Loucy (cell line): ENCODE results near the gene SELENOO.

Experiments used
- H2AFZ ChIP-seq: fragments of 200-600 bp; sonication (generic); 2 replicates; pipeline ENCODE4 v1.6.0; 2016; ENCODE audit warnings: antibody characterized with exemption, mild to moderate bottlenecking, low read length, moderate library complexity
- H3F3A ChIP-seq: fragments of 200-600 bp; 2 replicates; pipeline ENCODE4 v1.6.0; 2016; ENCODE audit warnings: antibody characterized with exemption, low read depth, mild to moderate bottlenecking
- H3K27me3 ChIP-seq: fragments of 200-600 bp; sonication (generic); 2 replicates; pipeline ENCODE4 v1.6.1; 2014; ENCODE audit warnings: low read length, mild to moderate bottlenecking; ENCODE audit not compliant: insufficient read depth, poor library complexity, severe bottlenecking
- H3K36me3 ChIP-seq: fragments of 200-600 bp; sonication (generic); 2 replicates; pipeline ENCODE4 v1.6.1; 2016; ENCODE audit warnings: low read length; ENCODE audit not compliant: insufficient read depth
- H3K4me1 ChIP-seq: fragments of 200-600 bp; sonication (generic); 2 replicates; pipeline ENCODE4 v1.5.1; 2014; ENCODE audit warnings: low read length, mild to moderate bottlenecking; ENCODE audit not compliant: insufficient read depth, poor library complexity, severe bottlenecking
- H3K4me2 ChIP-seq: fragments of 200-600 bp; sonication (generic); 2 replicates; pipeline ENCODE4 v1.6.0; 2014; ENCODE audit warnings: antibody characterized with exemption, low read length, low read depth, mild to moderate bottlenecking; ENCODE audit not compliant: poor library complexity, severe bottlenecking
- H3K4me3 ChIP-seq: fragments of 200-600 bp; sonication (generic); 2 replicates; pipeline ENCODE4 v1.5.1; 2014; ENCODE audit warnings: low read length, mild to moderate bottlenecking, mixed read lengths; ENCODE audit not compliant: poor library complexity, severe bottlenecking
- H3K79me2 ChIP-seq: fragments of 200-600 bp; sonication (generic); 2 replicates; pipeline ENCODE4 v1.6.1; 2014; ENCODE audit warnings: low read length; ENCODE audit not compliant: insufficient read depth
- H3K9ac ChIP-seq: fragments of 200-600 bp; sonication (generic); 2 replicates; pipeline ENCODE4 v1.6.0; 2014; ENCODE audit warnings: mild to moderate bottlenecking, low read depth, low read length, moderate library complexity; ENCODE audit not compliant: poor library complexity, severe bottlenecking
- H3K9me2 ChIP-seq: fragments of 200-600 bp; sonication (generic); replicated peaks from 2 replicates; pipeline ENCODE4 v1.6.1; 2016; ENCODE audit warnings: low read depth, low read length, mixed read lengths
- H3K9me3 ChIP-seq: fragments of 200-600 bp; sonication (generic); 2 replicates; pipeline ENCODE4 v1.6.1; 2014; ENCODE audit warnings: mild to moderate bottlenecking, antibody characterized with exemption, low read length, low read depth; ENCODE audit not compliant: insufficient read depth
- H4K20me1 ChIP-seq: fragments of 200-600 bp; sonication (generic); 2 replicates; pipeline ENCODE4 v1.6.0; 2014; ENCODE audit warnings: antibody characterized with exemption, low read length, mild to moderate bottlenecking; ENCODE audit not compliant: insufficient read depth, poor library complexity, severe bottlenecking
- EZH2phosphoT487 ChIP-seq: fragments of 200-600 bp; IDR thresholded peaks from 2 replicates; pipeline ENCODE4 v1.6.1; 2018; ENCODE audit warnings: antibody characterized with exemption, mild to moderate bottlenecking, moderate library complexity, borderline replicate concordance
- TF ChIP-seq, protein P1 (sequence below): fragments of 200-600 bp; sonication (generic); conservative IDR thresholded peaks from 2 replicates; pipeline ENCODE4 v1.5.1; 2014; ENCODE audit warnings: mild to moderate bottlenecking, antibody characterized with exemption, low read length

The SELENOO gene

DNA sequence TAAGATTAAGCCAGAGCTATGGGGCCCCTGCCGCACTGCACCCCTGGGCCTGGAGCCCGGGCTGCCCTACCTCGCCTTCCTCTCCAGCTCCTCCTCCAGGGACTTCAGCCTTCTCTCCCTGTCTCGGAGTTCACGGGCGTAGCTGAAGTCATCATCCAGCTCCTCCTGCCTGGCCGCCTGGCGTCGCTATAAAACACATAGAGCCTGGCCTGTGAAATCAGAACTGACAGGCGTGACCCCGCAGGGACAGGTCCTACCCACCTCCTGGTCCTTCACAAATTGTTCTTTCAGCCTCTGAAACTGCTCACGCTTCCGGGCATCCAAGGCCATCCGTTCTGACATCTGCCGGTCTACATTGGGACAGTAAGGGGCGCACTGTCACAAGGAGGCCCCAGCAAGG is 23.3 kb downstream of the SELENOO start:
- Histone ChIP-seq H3F3A (no peaks in the 10 kb centered on the region), H2AFZ (no peak overlapping the region), H3K9me3 (no peaks in the 10 kb centered on the region), H3K9me2 (no peaks in the 10 kb centered on the region), H3K27me3 (no peaks in the 10 kb centered on the region), H3K79me2 (no peaks in the 10 kb centered on the region), H3K9ac (no peak overlapping the region), H4K20me1 (no peaks in the 10 kb centered on the region), H3K4me2 (no peak overlapping the region), H3K36me3 (peaks cover 58% of the 10 kb centered on the region; the same call in 1 of the 2 replicates), H3K4me1 (no peaks in the 10 kb centered on the region), H3K4me3 (no peak overlapping the region)
- TF ChIP-seq EZH2phosphoT487 = no peak
- TF ChIP-seq, protein P1, sequence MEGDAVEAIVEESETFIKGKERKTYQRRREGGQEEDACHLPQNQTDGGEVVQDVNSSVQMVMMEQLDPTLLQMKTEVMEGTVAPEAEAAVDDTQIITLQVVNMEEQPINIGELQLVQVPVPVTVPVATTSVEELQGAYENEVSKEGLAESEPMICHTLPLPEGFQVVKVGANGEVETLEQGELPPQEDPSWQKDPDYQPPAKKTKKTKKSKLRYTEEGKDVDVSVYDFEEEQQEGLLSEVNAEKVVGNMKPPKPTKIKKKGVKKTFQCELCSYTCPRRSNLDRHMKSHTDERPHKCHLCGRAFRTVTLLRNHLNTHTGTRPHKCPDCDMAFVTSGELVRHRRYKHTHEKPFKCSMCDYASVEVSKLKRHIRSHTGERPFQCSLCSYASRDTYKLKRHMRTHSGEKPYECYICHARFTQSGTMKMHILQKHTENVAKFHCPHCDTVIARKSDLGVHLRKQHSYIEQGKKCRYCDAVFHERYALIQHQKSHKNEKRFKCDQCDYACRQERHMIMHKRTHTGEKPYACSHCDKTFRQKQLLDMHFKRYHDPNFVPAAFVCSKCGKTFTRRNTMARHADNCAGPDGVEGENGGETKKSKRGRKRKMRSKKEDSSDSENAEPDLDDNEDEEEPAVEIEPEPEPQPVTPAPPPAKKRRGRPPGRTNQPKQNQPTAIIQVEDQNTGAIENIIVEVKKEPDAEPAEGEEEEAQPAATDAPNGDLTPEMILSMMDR = no peak

- no peak overlapping the region for H3K4me3 ChIP-seq
- H3K4me1 ChIP-seq = no peaks in the 10 kb centered on the region
- no peaks in the 10 kb centered on the region for H3K9me3 ChIP-seq
- no peaks in the 10 kb centered on the region for H3K9me2 ChIP-seq
- H3K79me2 ChIP-seq = no peaks in the 10 kb centered on the region
- no peak for TF ChIP-seq EZH2phosphoT487
- TF ChIP-seq, protein P1 = no peak
- H4K20me1 ChIP-seq = no peaks in the 10 kb centered on the region
- no peaks in the 10 kb centered on the region for H3K27me3 ChIP-seq
- H3K9ac ChIP-seq = no peak overlapping the region
- H3F3A ChIP-seq = no peaks in the 10 kb centered on the region
- no peak overlapping the region for H2AFZ ChIP-seq
- peaks cover 49% of the 10 kb centered on the region; the same call in 1 of the 2 replicates for H3K36me3 ChIP-seq
- no peak overlapping the region for H3K4me2 ChIP-seq
Observed at GRCh38 chr22:50225200-50225969, 24.6 kb downstream of the SELENOO start.

DNA sequence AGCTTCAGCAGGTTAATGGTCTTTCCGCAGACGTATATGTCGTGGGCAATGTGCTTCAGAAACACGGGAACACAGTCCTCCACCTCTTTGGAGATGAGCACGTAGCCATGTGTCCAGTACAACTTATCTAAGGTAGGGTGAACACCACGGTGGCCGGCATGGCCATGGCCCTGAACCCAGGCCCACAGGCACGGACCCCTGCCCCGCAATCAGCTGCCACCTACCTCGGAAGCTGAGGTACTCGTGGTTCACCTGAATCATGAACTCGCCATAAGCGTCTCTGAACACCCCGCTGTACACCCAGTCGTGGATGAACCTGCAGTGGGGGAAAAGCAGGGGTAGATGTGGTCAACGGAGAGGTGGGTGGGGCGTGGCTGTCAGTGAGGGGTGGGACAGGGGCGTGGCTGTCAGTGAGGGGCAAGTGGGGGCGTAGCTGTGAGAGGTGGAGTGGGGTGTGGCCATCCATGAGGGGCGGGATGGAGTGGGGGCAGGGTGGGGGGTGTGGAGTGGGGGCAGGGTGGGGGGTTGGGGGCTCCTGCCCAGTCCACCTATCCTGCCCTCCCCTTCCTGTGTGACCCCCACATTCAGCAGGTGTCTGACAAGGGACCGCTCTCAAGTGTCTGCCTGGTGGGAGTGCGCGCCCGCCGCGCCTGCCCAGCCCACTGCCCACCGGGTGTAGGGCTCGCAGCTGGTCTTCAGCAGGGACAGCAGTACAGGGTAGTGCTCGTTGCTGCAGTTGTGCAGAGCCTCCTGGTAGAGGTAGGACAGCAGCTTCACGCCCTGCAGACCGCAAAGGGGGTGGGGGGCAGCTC is 25.5 kb downstream of the SELENOO start:
- Histone ChIP-seq H3K4me1 (no peaks in the 10 kb centered on the region), H3K27me3 (no peaks in the 10 kb centered on the region), H3K4me3 (no peak overlapping the region), H3F3A (no peaks in the 10 kb centered on the region), H4K20me1 (no peaks in the 10 kb centered on the region), H3K79me2 (no peaks in the 10 kb centered on the region), H3K9ac (no peak overlapping the region), H3K9me2 (no peaks in the 10 kb centered on the region), H3K36me3 (peaks cover 41% of the 10 kb centered on the region; the same call in 1 of the 2 replicates), H2AFZ (no peak overlapping the region), H3K9me3 (no peaks in the 10 kb centered on the region), H3K4me2 (no peak overlapping the region)
- no peak for TF ChIP-seq EZH2phosphoT487
- TF ChIP-seq, protein P1 = no peak
